Transverse colon (tissue), 4 donors: ENCODE data around the gene EXT2.

Source experiments
- POLR2A ChIP-seq: fragments of 450-650 bp; IDR thresholded peaks from one replicate; pipeline ENCODE4 v1.6.1; 2016; ENCODE audit warnings: antibody characterized with exemption, mild to moderate bottlenecking, moderate library complexity
- POLR2AphosphoS5 ChIP-seq, 3 donors: sonication (generic); formaldehyde crosslinking; IDR thresholded peaks; one replicate each; pipeline ENCODE4 v1.6.1; 2016; ENCODE audit warnings: antibody characterized with exemption in 3 of 3
- TF ChIP-seq, protein P1 (sequence below), 5 experiments: fragments of 200-600 bp in 3 of 5; fragments of 450-650 bp in 2 of 5; sonication (generic) in 3 of 5; IDR thresholded peaks; 1 replicate in 2 of 5; 2 replicates in 3 of 5; pipeline ENCODE4 v1.5.1; 2016 to 2017; ENCODE audit warnings: antibody characterized with exemption in 5 of 5, inconsistent platforms in 3 of 5, mild to moderate bottlenecking in 2 of 5, moderate library complexity in 1 of 5

GRCh38 chr11:44269369-44270351 lies 174.2 kb downstream of the EXT2 start:
- TF ChIP-seq POLR2A (no peak), POLR2AphosphoS5 (IDR thresholded peaks at IDR 0.05) (no peak)
- TF ChIP-seq, protein P1, sequence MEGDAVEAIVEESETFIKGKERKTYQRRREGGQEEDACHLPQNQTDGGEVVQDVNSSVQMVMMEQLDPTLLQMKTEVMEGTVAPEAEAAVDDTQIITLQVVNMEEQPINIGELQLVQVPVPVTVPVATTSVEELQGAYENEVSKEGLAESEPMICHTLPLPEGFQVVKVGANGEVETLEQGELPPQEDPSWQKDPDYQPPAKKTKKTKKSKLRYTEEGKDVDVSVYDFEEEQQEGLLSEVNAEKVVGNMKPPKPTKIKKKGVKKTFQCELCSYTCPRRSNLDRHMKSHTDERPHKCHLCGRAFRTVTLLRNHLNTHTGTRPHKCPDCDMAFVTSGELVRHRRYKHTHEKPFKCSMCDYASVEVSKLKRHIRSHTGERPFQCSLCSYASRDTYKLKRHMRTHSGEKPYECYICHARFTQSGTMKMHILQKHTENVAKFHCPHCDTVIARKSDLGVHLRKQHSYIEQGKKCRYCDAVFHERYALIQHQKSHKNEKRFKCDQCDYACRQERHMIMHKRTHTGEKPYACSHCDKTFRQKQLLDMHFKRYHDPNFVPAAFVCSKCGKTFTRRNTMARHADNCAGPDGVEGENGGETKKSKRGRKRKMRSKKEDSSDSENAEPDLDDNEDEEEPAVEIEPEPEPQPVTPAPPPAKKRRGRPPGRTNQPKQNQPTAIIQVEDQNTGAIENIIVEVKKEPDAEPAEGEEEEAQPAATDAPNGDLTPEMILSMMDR (IDR thresholded peaks at IDR 0.05), result no peak
